Vagina (tissue), 2 donors: ENCODE results near the gene PCNX3. TPM values are rescaled to one million over a fixed set of nuclear protein-coding genes. Genes with fewer than 3 reads are reported as not detected.

Experiments
- DNase-seq, 2 donors: peaks; one replicate each; pipeline ENCODE4 v3.0.0-alpha.2; 2017; ENCODE audit errors: extremely low spot score in 2 of 2
- H3K27ac ChIP-seq: fragments of 200-600 bp; sonication (generic); one replicate; pipeline ENCODE4 v1.5.1; 2019
- H3K27me3 ChIP-seq: fragments of 200-600 bp; sonication (generic); one replicate; pipeline ENCODE4 v1.5.1; 2019
- H3K36me3 ChIP-seq, 2 donors: fragments of 200-600 bp; sonication (generic); one replicate each; pipeline ENCODE4 v1.5.1; 2017 to 2019
- H3K4me1 ChIP-seq: fragments of 200-600 bp; sonication (generic); one replicate; pipeline ENCODE4 v1.5.1; 2019
- H3K4me3 ChIP-seq, 2 donors: fragments of 200-600 bp; sonication (generic); 1 replicate in 1 of 2; 2 replicates in 1 of 2; pipeline ENCODE4 v1.5.1; 2016 to 2019
- H3K9me3 ChIP-seq: fragments of 200-600 bp; sonication (generic); one replicate; pipeline ENCODE4 v1.5.1; 2019
- CTCF ChIP-seq, 3 experiments: fragments of 450-650 bp in 2 of 3; fragments of 200-600 bp in 1 of 3; sonication (generic) in 1 of 3; IDR thresholded peaks; one replicate each; pipeline ENCODE4 v1.5.1; 2017 to 2019; ENCODE audit warnings: antibody characterized with exemption in 3 of 3, mild to moderate bottlenecking in 2 of 3, moderate library complexity in 2 of 3
- POLR2A ChIP-seq, 2 donors: fragments of 450-650 bp; IDR thresholded peaks; one replicate each; pipeline ENCODE4 v1.6.1; 2017; ENCODE audit warnings: antibody characterized with exemption in 2 of 2, mild to moderate bottlenecking in 2 of 2, moderate library complexity in 2 of 2
- POLR2AphosphoS5 ChIP-seq, 2 donors: sonication (generic); formaldehyde crosslinking; IDR thresholded peaks; one replicate each; pipeline ENCODE4 v1.9.0; 2017; ENCODE audit warnings: antibody characterized with exemption in 2 of 2, mild to moderate bottlenecking in 2 of 2, low read depth in 1 of 2; ENCODE audit not compliant: insufficient read depth in 1 of 2
- intact Hi-C: fragments of 100-400 bp; cut with DNase I; formaldehyde crosslinking; loops from one replicate; pipeline ENCODE4 v1.15.1; 2023
- total RNA-seq: library from RNA; depleted of rRNA; stranded (reverse); fragments of >200 nt; gene quantifications from one replicate; pipeline ENCODE4 v1.2.3, GENCODE V29; 2016

PCNX3 gene
- total RNA-seq, 1 donor from 2014 or later, result 24.8 TPM

DNA sequence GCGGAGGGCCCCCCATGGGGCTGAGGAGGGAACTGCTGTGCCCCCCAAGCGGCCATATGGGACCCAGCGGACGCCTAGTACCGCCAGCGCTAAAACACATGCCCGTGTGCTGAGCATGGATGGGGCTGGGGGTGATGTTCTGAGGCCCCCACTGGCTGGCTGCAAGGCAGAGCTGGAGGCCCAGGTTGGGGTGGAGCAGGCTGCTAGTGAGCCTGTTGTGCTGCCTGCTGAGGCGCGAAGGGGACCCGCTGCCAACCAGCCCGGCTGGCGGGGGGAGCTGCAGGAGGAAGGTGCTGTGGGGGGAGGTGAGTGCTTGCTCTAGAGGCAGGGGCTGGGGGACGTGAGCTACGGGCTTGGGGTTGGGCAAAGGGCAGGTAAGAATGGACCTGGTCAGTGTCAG, 3.2 kb downstream of the PCNX3 start:
- Histone ChIP-seq H3K36me3 (peaks cover 0 to 52% of the 10 kb centered on the region in 2 donors), H3K4me3 (no peak overlapping the region), H3K9me3 (no peaks in the 10 kb centered on the region), H3K4me1 (peaks cover 14% of the 10 kb centered on the region), H3K27ac (no peak overlapping the region), H3K27me3 (no peaks in the 10 kb centered on the region)
- TF ChIP-seq CTCF (IDR thresholded peaks at IDR 0.05) (no peak), POLR2AphosphoS5 (IDR thresholded peaks at IDR 0.05; ENCODE audit: insufficient read depth in 1 of 2, low read depth in 1 of 2) (no peak), POLR2A (IDR thresholded peaks at IDR 0.05) (no peak)
- DNase-seq, result no peak
- intact Hi-C loops, result no loop called here

GRCh38 chr11:65619281-65619928, 3.8 kb downstream of the PCNX3 start:
- H3K4me3 ChIP-seq, result no peak overlapping the region
- TF ChIP-seq CTCF (IDR thresholded peaks at IDR 0.05), result no peak
- TF ChIP-seq POLR2AphosphoS5 (IDR thresholded peaks at IDR 0.05; ENCODE audit: insufficient read depth in 1 of 2, low read depth in 1 of 2), result no peak
- TF ChIP-seq POLR2A (IDR thresholded peaks at IDR 0.05), result no peak
- no peak overlapping the region for H3K27ac ChIP-seq
- H3K36me3 ChIP-seq, result peaks cover 0 to 57% of the 10 kb centered on the region in 2 donors
- no peaks in the 10 kb centered on the region for H3K9me3 ChIP-seq
- intact Hi-C loops, result no loop called here
- H3K4me1 ChIP-seq, result peaks cover 13% of the 10 kb centered on the region
- no peak for DNase-seq
- H3K27me3 ChIP-seq, result no peaks in the 10 kb centered on the region

DNA sequence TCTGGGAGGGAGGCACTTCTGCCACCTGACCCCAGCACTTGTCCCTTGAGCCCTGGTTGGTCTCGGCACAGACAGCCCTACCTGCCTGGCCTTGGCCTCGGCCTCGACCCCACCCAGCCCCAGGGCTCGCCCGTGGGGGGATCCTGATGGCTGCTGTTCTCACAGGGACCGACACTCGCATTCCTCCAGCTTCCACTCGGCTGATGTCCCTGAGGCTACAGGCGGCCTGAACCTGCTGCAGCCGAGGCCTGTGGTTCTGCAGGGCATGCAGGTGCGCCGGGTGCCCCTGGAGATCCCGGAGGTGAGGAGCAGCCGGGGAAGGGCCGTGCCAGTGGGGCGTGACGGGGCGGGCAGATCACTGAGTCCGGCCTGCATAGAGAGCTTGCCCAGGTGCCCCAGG, 5.1 kb downstream of the PCNX3 start:
- DNase-seq, result no peak
- Histone ChIP-seq H3K27ac (no peak overlapping the region), H3K9me3 (no peaks in the 10 kb centered on the region), H3K27me3 (no peaks in the 10 kb centered on the region), H3K36me3 (peaks cover 0 to 68% of the 10 kb centered on the region in 2 donors), H3K4me1 (peaks cover 13% of the 10 kb centered on the region), H3K4me3 (no peak overlapping the region)
- intact Hi-C loops, result loop anchor here (10.0 kb wide), 1 partner anchor 194 kb away; no protein-coding TSS in a partner anchor
- no peak for TF ChIP-seq CTCF (IDR thresholded peaks at IDR 0.05)
- no peak for TF ChIP-seq POLR2AphosphoS5 (IDR thresholded peaks at IDR 0.05; ENCODE audit: insufficient read depth in 1 of 2, low read depth in 1 of 2)
- no peak for TF ChIP-seq POLR2A (IDR thresholded peaks at IDR 0.05)

GRCh38 chr11:65621460-65621859, 5.9 kb downstream of the PCNX3 start:
- TF ChIP-seq POLR2A (IDR thresholded peaks at IDR 0.05) (no peak), POLR2AphosphoS5 (IDR thresholded peaks at IDR 0.05; ENCODE audit: insufficient read depth in 1 of 2, low read depth in 1 of 2) (no peak), CTCF (IDR thresholded peaks at IDR 0.05) (no peak)
- intact Hi-C loops, result loop anchor here (10.0 kb wide), 1 partner anchor 193 kb away; no protein-coding TSS in a partner anchor
- H3K36me3 ChIP-seq, result peaks cover 0 to 74% of the 10 kb centered on the region in 2 donors

DNA sequence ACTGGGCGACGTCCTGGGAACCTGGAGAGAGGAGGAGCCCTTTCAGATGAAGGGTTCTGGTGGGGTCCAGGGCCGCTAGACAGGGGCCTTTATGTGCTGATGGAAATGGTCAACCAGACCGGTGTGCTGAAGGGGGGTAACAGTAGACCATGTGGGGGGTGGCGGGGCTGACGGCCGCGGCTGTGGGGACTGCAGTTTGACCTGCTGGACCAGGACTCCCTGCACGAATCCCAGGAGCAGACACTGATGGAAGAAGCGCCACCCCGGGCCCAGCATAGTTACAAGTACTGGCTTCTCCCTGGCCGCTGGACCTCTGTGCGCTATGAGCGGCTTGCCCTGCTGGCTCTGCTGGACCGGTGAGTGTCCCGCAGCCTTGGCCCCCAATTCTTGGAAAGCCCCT, 6.4 kb downstream of the PCNX3 start:
- Histone ChIP-seq H3K4me1 (peaks cover 4% of the 10 kb centered on the region), H3K36me3 (peaks cover 0 to 79% of the 10 kb centered on the region in 2 donors), H3K9me3 (no peaks in the 10 kb centered on the region), H3K27me3 (no peaks in the 10 kb centered on the region), H3K4me3 (no peak overlapping the region), H3K27ac (no peak overlapping the region)
- intact Hi-C loops, result loop anchor here (10.0 kb wide), 1 partner anchor 193 kb away; no protein-coding TSS in a partner anchor
- DNase-seq, result no peak
- no peak for TF ChIP-seq POLR2A (IDR thresholded peaks at IDR 0.05)
- no peak for TF ChIP-seq POLR2AphosphoS5 (IDR thresholded peaks at IDR 0.05; ENCODE audit: insufficient read depth in 1 of 2, low read depth in 1 of 2)
- TF ChIP-seq CTCF (IDR thresholded peaks at IDR 0.05), result no peak

More at GRCh38 chr11:65621460-65621859, 5.9 kb downstream of the PCNX3 start:
- H3K27me3 ChIP-seq, result no peaks in the 10 kb centered on the region
- H3K27ac ChIP-seq, result no peak overlapping the region
- peaks cover 9% of the 10 kb centered on the region for H3K4me1 ChIP-seq
- H3K9me3 ChIP-seq, result no peaks in the 10 kb centered on the region
- DNase-seq, result no peak
- H3K4me3 ChIP-seq, result no peak overlapping the region
